ENCODE data around the gene RPP14.
"Not testable (repeated sequence)": the region's sequence is repeated elsewhere in the genome, so short reads cannot be mapped to it uniquely, and the experiment has no call there.

RPP14 gene

GRCh38 chr3:58305882-58306711, at the start of gene RPP14, which contains the start of gene HTD2:
TSS of gene RPP14 (plus strand) at chr3:58306245. CDS start at chr3:58310330, 4,085 bp downstream.
TSS of gene HTD2 (plus strand) at chr3:58306520. CDS start at chr3:58317614, 11,094 bp downstream.
- peak; percentile 98 for DNase-seq (ENCODE audit: low read depth)

DNA sequence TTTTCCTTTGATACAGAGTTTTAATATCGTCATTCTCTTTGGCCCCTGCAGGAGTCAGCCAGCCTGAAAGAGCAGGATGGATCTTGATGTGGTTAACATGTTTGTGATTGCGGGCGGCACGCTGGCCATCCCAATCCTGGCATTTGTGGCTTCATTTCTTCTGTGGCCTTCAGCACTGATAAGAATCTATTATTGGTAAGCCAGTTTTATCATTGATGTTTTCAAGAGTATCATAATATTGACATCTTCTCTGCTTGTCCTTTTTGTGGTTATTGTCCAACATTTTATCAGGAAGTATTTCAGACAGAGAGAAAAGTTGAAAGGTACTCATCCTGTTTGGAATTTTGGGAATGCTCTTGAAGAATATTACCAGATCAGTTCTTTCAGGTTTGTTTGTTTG, 49.5 kb upstream of the RPP14 start:
- DNase-seq (ENCODE audit: low read depth) = no peak

GRCh38 chr3:58258392-58259055, 47.5 kb upstream of the RPP14 start:
- DNase-seq (ENCODE audit: low read depth) = no peak

GRCh38 chr3:58260261-58260731, 45.7 kb upstream of the RPP14 start:
- peak; percentile 91 for DNase-seq (ENCODE audit: low read depth)

- peak; percentile 80 for DNase-seq (ENCODE audit: low read depth)
Observed at GRCh38 chr3:58260733-58261132, 45.3 kb upstream of the RPP14 start.

DNA sequence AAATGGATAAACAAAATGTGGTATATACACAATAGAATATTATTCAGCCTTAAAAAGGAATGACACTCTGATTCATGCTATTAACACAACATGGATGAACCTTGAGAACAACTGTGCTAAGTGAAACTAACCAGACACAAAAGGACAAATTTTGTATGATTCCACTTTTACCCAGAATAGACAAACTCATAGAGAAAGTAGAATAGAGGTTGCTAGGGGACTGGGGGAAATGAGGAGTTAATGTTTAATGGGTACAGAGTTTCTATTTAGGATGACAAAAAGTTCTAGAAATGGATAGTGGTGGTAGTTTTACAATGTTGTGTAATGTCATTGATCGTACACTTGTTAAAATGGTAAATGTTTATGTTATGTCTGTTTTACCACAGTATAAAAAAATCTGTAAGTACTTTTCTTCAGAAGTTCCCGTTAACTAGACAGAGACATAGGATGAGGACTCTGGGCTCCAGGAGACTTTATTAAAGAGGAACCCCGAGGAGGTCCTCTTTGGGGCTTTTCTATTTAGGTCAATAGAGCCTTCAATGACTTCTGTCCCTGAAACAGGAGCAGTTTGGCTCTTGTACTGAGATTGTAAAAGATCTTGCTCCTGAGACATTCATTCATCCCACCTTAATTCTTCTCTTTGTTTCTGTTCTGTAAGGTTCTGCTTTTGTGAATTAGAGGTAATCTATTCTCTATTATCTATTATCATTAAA, 43.9 kb upstream of the RPP14 start:
- no peak for DNase-seq (ENCODE audit: low read depth)

GRCh38 chr3:58266577-58266976, 39.5 kb upstream of the RPP14 start:
- no peak for DNase-seq (ENCODE audit: low read depth)

GRCh38 chr3:58267543-58267942, 38.5 kb upstream of the RPP14 start:
- DNase-seq (ENCODE audit: low read depth) = not testable (repeated sequence)

DNA sequence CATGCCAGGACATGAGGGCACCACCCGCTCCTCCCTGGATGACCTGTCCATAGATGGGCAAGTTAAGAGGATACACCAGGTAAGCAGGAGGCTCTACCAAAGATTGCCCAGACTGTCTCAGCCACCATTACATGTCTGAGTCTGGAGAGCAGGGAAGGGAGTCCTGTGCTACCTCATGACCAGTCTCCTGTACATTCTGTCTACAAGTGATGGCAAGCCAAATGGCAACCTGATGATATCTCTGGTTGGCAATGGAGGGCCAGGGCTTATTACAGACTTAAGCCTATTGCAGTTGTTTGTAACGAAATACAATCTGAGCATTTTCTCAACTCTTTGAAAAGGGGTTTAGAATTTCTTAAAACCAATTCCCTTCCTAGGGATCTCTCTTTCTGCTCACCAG, 36.7 kb upstream of the RPP14 start:
- DNase-seq (ENCODE audit: low read depth) = no peak

DNA sequence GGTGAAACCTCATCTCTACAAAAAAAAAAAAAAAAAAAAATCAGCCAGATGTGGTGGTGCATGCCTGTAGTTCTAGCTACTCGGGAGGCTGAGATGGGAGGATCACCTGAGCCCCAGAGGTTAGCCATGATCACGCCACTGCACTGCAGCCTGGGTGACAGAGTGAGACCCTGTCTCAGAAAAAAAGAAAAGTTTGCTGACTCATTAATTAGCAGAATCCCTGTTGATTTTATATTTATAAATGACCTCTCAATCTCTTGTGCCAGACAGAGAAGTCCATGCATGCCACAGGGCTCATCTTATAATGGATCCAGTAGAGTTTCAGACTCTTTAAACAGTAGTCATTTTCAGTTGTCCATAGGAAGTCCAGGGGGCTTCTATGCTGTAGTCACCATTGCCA, 35.6 kb upstream of the RPP14 start:
- no peak for DNase-seq (ENCODE audit: low read depth)

- peak; percentile 91 for DNase-seq (ENCODE audit: low read depth)
Observed at GRCh38 chr3:58271901-58272501, 34.0 kb upstream of the RPP14 start.

DNA sequence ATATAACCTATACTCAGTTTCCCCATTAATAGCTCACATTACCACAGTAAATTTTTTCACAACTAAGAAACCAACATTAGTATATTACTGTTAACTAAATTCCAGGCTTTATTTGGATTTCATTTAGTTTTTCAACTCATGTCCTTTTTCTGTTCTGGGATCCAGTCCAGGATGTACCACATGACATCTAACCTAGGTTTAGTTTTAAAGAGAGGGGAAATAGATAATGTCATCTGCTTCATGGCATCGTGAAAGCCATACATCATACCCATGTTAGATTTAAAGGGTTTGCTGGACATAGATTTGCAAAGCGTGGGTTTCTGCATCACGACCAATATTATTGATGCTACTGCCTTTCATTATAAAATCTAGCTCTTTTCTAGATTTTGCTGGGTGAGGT, 33.2 kb upstream of the RPP14 start:
- no peak for DNase-seq (ENCODE audit: low read depth)

- DNase-seq (ENCODE audit: low read depth) = not testable (repeated sequence)
Observed at GRCh38 chr3:58273362-58273761, 32.7 kb upstream of the RPP14 start.

DNA sequence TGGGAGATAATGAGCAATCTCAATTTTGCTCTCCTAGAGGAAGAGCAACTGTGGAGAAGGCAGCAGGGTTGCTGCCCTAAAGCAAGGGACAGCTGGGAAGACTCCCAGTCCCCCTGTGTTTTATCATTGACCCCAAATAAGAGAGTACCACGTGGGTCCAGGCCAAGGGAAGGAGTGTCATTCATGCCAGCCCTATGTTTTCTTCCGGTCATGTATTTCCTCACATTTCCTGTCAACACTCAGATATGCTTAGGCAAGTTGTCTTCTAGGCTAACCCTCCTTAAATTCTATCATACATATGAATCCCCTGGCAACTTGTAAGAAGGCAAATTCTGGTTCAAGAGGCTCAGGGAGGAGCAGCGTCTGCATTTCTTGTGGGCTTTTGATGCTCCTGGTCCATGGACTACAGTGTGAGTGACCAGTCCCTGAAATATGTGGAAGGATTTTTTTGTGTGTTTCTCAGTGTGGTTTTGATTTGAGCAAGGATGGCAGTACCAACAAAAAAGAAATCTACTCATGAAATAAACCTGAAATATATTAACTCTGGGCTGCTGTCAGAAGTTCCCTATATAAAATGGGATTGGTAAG, 31.9 kb upstream of the RPP14 start:
- DNase-seq (ENCODE audit: low read depth) = peak; percentile 10

GRCh38 chr3:58281069-58281468, 25.0 kb upstream of the RPP14 start:
- DNase-seq (ENCODE audit: low read depth) = no peak

GRCh38 chr3:58285334-58285733, 20.7 kb upstream of the RPP14 start:
- no peak for DNase-seq (ENCODE audit: low read depth)

- DNase-seq (ENCODE audit: low read depth) = no peak
Observed at GRCh38 chr3:58287354-58287753, 18.7 kb upstream of the RPP14 start.

GRCh38 chr3:58288011-58288728, 17.9 kb upstream of the RPP14 start:
- DNase-seq (ENCODE audit: low read depth) = no peak

GRCh38 chr3:58288964-58289613, 17.0 kb upstream of the RPP14 start:
- not testable (repeated sequence) for DNase-seq (ENCODE audit: low read depth)

GRCh38 chr3:58290446-58290845, 15.6 kb upstream of the RPP14 start:
- DNase-seq (ENCODE audit: low read depth) = not testable (repeated sequence)

Measured in ELR (cell line).